Measurements from ENCODE around the gene SLC25A26.

The SLC25A26 gene

GRCh38 chr3:66227915-66228314 is 7.1 kb downstream of the SLC25A26 start:
- Histone ChIP-seq H3K79me2 (ENCODE audit: control insufficient read depth, insufficient read depth, low read length, poor library complexity) (no peaks in the 10 kb centered on the region), H3K36me3 (ENCODE audit: control insufficient read depth in 1 of 2, insufficient read depth in 2 of 2, low read length in 2 of 2) (peaks cover 0 to 2% of the 10 kb centered on the region in 2 experiments), H3K23ac (ENCODE audit: low read length) (no peak overlapping the region), H2AK5ac (ENCODE audit: low read length) (no peak overlapping the region), H3K9me3 (ENCODE audit: insufficient read depth, low read depth, low read length) (no peaks in the 10 kb centered on the region), H4K12ac (ENCODE audit: low read depth, low read length) (no peak overlapping the region), H3K18ac (ENCODE audit: low read length) (no peak overlapping the region), H2AFZ (ENCODE audit: insufficient read depth, low read length, poor library complexity) (no peak overlapping the region), H3K9ac (ENCODE audit: low read length) (no peak overlapping the region), H4K91ac (ENCODE audit: low read depth, low read length) (no peak overlapping the region), H3K27me3 (ENCODE audit: insufficient read depth, low read length) (no peaks in the 10 kb centered on the region), H3K79me1 (ENCODE audit: low read length) (no peaks in the 10 kb centered on the region), H3K4ac (ENCODE audit: low read depth, low read length) (no peak overlapping the region), H3K27ac (ENCODE audit: low read depth, low read length) (no peak overlapping the region), H2BK5ac (ENCODE audit: low read depth, low read length, poor library complexity) (no peak overlapping the region), H2BK12ac (ENCODE audit: low read length) (no peak overlapping the region), H2BK120ac (ENCODE audit: insufficient read depth, low read length, poor library complexity) (no peak overlapping the region), H3K14ac (ENCODE audit: low read length) (no peak overlapping the region), H3K4me1 (ENCODE audit: control insufficient read depth in 1 of 2, insufficient read depth in 2 of 2, low read length in 2 of 2) (no peaks in the 10 kb centered on the region), H3K4me3 (ENCODE audit: low read depth, low read length) (no peak overlapping the region), H3K4me2 (ENCODE audit: low read length) (no peak overlapping the region), H4K8ac (ENCODE audit: low read depth, low read length) (no peak overlapping the region)
- DNase-seq = no peak
- WGBS (ENCODE audit: extremely low coverage, insufficient coverage, insufficient read length) = no CpG with 5 or more reads among the region's 2 CpGs

- H4K91ac ChIP-seq (ENCODE audit: low read depth, low read length) = no peak overlapping the region
- H3K9ac ChIP-seq (ENCODE audit: low read length) = no peak overlapping the region
- no peaks in the 10 kb centered on the region for H3K9me3 ChIP-seq (ENCODE audit: insufficient read depth, low read depth, low read length)
- H3K23ac ChIP-seq (ENCODE audit: low read length) = no peak overlapping the region
- H2BK5ac ChIP-seq (ENCODE audit: low read depth, low read length, poor library complexity) = no peak overlapping the region
- DNase-seq = no peak
- H3K79me1 ChIP-seq (ENCODE audit: low read length) = no peaks in the 10 kb centered on the region
- no peaks in the 10 kb centered on the region for H3K79me2 ChIP-seq (ENCODE audit: control insufficient read depth, insufficient read depth, low read length, poor library complexity)
- no CpG with 5 or more reads among the region's 1 CpG for WGBS (ENCODE audit: extremely low coverage, insufficient coverage, insufficient read length)
- H3K27ac ChIP-seq (ENCODE audit: low read depth, low read length) = no peak overlapping the region
- H2BK12ac ChIP-seq (ENCODE audit: low read length) = no peak overlapping the region
- no peaks in the 10 kb centered on the region for H3K4me1 ChIP-seq (ENCODE audit: control insufficient read depth in 1 of 2, insufficient read depth in 2 of 2, low read length in 2 of 2)
- H3K4me3 ChIP-seq (ENCODE audit: low read depth, low read length) = no peak overlapping the region
- H2AFZ ChIP-seq (ENCODE audit: insufficient read depth, low read length, poor library complexity) = no peak overlapping the region
- no peak overlapping the region for H3K18ac ChIP-seq (ENCODE audit: low read length)
- H2AK5ac ChIP-seq (ENCODE audit: low read length) = no peak overlapping the region
- peaks cover 0 to 2% of the 10 kb centered on the region in 2 experiments for H3K36me3 ChIP-seq (ENCODE audit: control insufficient read depth in 1 of 2, insufficient read depth in 2 of 2, low read length in 2 of 2)
- H3K4ac ChIP-seq (ENCODE audit: low read depth, low read length) = no peak overlapping the region
- no peak overlapping the region for H3K4me2 ChIP-seq (ENCODE audit: low read length)
- H4K12ac ChIP-seq (ENCODE audit: low read depth, low read length) = no peak overlapping the region
- H2BK120ac ChIP-seq (ENCODE audit: insufficient read depth, low read length, poor library complexity) = no peak overlapping the region
- no peak overlapping the region for H3K14ac ChIP-seq (ENCODE audit: low read length)
- H3K27me3 ChIP-seq (ENCODE audit: insufficient read depth, low read length) = no peaks in the 10 kb centered on the region
- H4K8ac ChIP-seq (ENCODE audit: low read depth, low read length) = no peak overlapping the region
These were observed 7.9 kb downstream of the SLC25A26 start for GRCh38 chr3:66228707-66229106.

GRCh38 chr3:66229931-66230330 is 9.1 kb downstream of the SLC25A26 start:
- H3K27ac ChIP-seq (ENCODE audit: low read depth, low read length) = no peak overlapping the region
- H3K23ac ChIP-seq (ENCODE audit: low read length) = no peak overlapping the region
- H2BK12ac ChIP-seq (ENCODE audit: low read length) = no peak overlapping the region
- no peaks in the 10 kb centered on the region for H3K27me3 ChIP-seq (ENCODE audit: insufficient read depth, low read length)
- no peak overlapping the region for H2AK5ac ChIP-seq (ENCODE audit: low read length)
- no peak overlapping the region for H4K8ac ChIP-seq (ENCODE audit: low read depth, low read length)
- H3K4me1 ChIP-seq (ENCODE audit: control insufficient read depth in 1 of 2, insufficient read depth in 2 of 2, low read length in 2 of 2) = no peaks in the 10 kb centered on the region
- H3K4me2 ChIP-seq (ENCODE audit: low read length) = no peak overlapping the region
- no peaks in the 10 kb centered on the region for H3K79me2 ChIP-seq (ENCODE audit: control insufficient read depth, insufficient read depth, low read length, poor library complexity)
- H3K9me3 ChIP-seq (ENCODE audit: insufficient read depth, low read depth, low read length) = no peaks in the 10 kb centered on the region
- no peak overlapping the region for H4K91ac ChIP-seq (ENCODE audit: low read depth, low read length)
- H4K12ac ChIP-seq (ENCODE audit: low read depth, low read length) = no peak overlapping the region
- H3K14ac ChIP-seq (ENCODE audit: low read length) = no peak overlapping the region
- H3K36me3 ChIP-seq (ENCODE audit: control insufficient read depth in 1 of 2, insufficient read depth in 2 of 2, low read length in 2 of 2) = peaks cover 0 to 1% of the 10 kb centered on the region in 2 experiments
- no peak overlapping the region for H3K9ac ChIP-seq (ENCODE audit: low read length)
- H3K79me1 ChIP-seq (ENCODE audit: low read length) = no peaks in the 10 kb centered on the region
- no peak overlapping the region for H2BK120ac ChIP-seq (ENCODE audit: insufficient read depth, low read length, poor library complexity)
- no CpG with 5 or more reads among the region's 4 CpGs for WGBS (ENCODE audit: extremely low coverage, insufficient coverage, insufficient read length)
- DNase-seq = no peak
- H2AFZ ChIP-seq (ENCODE audit: insufficient read depth, low read length, poor library complexity) = no peak overlapping the region
- H3K4me3 ChIP-seq (ENCODE audit: low read depth, low read length) = no peak overlapping the region
- no peak overlapping the region for H2BK5ac ChIP-seq (ENCODE audit: low read depth, low read length, poor library complexity)
- no peak overlapping the region for H3K4ac ChIP-seq (ENCODE audit: low read depth, low read length)
- H3K18ac ChIP-seq (ENCODE audit: low read length) = no peak overlapping the region

- WGBS (ENCODE audit: extremely low coverage, insufficient coverage, insufficient read length) = no CpG with 5 or more reads among the region's 4 CpGs
- no peaks in the 10 kb centered on the region for H3K36me3 ChIP-seq (ENCODE audit: control insufficient read depth in 1 of 2, insufficient read depth in 2 of 2, low read length in 2 of 2)
- H3K18ac ChIP-seq (ENCODE audit: low read length) = no peak overlapping the region
- H3K4ac ChIP-seq (ENCODE audit: low read depth, low read length) = no peak overlapping the region
- no peak overlapping the region for H3K14ac ChIP-seq (ENCODE audit: low read length)
- H4K91ac ChIP-seq (ENCODE audit: low read depth, low read length) = no peak overlapping the region
- no peak overlapping the region for H4K8ac ChIP-seq (ENCODE audit: low read depth, low read length)
- no peak overlapping the region for H3K4me2 ChIP-seq (ENCODE audit: low read length)
- H3K23ac ChIP-seq (ENCODE audit: low read length) = no peak overlapping the region
- no peaks in the 10 kb centered on the region for H3K9me3 ChIP-seq (ENCODE audit: insufficient read depth, low read depth, low read length)
- H2BK5ac ChIP-seq (ENCODE audit: low read depth, low read length, poor library complexity) = no peak overlapping the region
- H3K9ac ChIP-seq (ENCODE audit: low read length) = no peak overlapping the region
- H3K4me3 ChIP-seq (ENCODE audit: low read depth, low read length) = no peak overlapping the region
- no peak overlapping the region for H2BK120ac ChIP-seq (ENCODE audit: insufficient read depth, low read length, poor library complexity)
- H2AFZ ChIP-seq (ENCODE audit: insufficient read depth, low read length, poor library complexity) = no peak overlapping the region
- H2BK12ac ChIP-seq (ENCODE audit: low read length) = no peak overlapping the region
- no peak overlapping the region for H3K27ac ChIP-seq (ENCODE audit: low read depth, low read length)
- DNase-seq = no peak
- H3K79me1 ChIP-seq (ENCODE audit: low read length) = no peaks in the 10 kb centered on the region
- no peaks in the 10 kb centered on the region for H3K79me2 ChIP-seq (ENCODE audit: control insufficient read depth, insufficient read depth, low read length, poor library complexity)
- no peaks in the 10 kb centered on the region for H3K4me1 ChIP-seq (ENCODE audit: control insufficient read depth in 1 of 2, insufficient read depth in 2 of 2, low read length in 2 of 2)
- H3K27me3 ChIP-seq (ENCODE audit: insufficient read depth, low read length) = no peaks in the 10 kb centered on the region
- no peak overlapping the region for H4K12ac ChIP-seq (ENCODE audit: low read depth, low read length)
- no peak overlapping the region for H2AK5ac ChIP-seq (ENCODE audit: low read length)
These were observed 12.2 kb downstream of the SLC25A26 start for GRCh38 chr3:66233033-66233432.

Measured in trophoblast cell (in vitro differentiated cells and primary cell).